IMR-90 (cell line): ENCODE measurements around the gene TCERG1L. TPM values are rescaled to one million over a fixed set of nuclear protein-coding genes. Genes with fewer than 3 reads are reported as not detected.

ENCODE experiments used
- ATAC-seq: fragments of 200-7000 bp; cut with Tn5 transposase; 2 replicates; pipeline ENCODE4 v1.9.1; 2020; ENCODE audit warnings: low read depth, mild to moderate bottlenecking, moderate library complexity
- BruUV-seq: library from RNA; stranded (reverse); fragments of 400-500 nt; replicated peaks from 2 replicates; lab custom pipeline; 2021; lab: Mats Ljungman, UMichigan
- CTCF ChIA-PET: fragments of 300-600 bp; formaldehyde crosslinking; extraction: SDS; loops from one replicate; lab custom pipeline; 2021; ENCODE audit warnings: antibody characterized with exemption; lab: Yijun Ruan, JAX
- POLR2A ChIA-PET: fragments of 300-600 bp; sonication (Branson Sonifier 250); formaldehyde crosslinking; loops from one replicate; lab custom pipeline; 2022; ENCODE audit warnings: antibody characterized with exemption; ENCODE audit not compliant: unreplicated experiment; lab: Charles Lee
- DNase-seq: peaks from one replicate; pipeline ENCODE4 v3.0.0; 2013
- H2AFZ ChIP-seq: replicated peaks from 2 replicates; pipeline ENCODE3; 2013; ENCODE audit warnings: low read length, mild to moderate bottlenecking; ENCODE audit not compliant: poor library complexity
- H2AK5ac ChIP-seq: 2 replicates; pipeline ENCODE4 v1.6.1; 2013; ENCODE audit warnings: low read depth, low read length, inconsistent platforms
- H2AK9ac ChIP-seq: replicated peaks from 2 replicates; pipeline ENCODE3; 2013; ENCODE audit warnings: mild to moderate bottlenecking, low read depth, low read length, moderate library complexity; ENCODE audit not compliant: poor library complexity
- H2BK120ac ChIP-seq: 2 replicates; pipeline ENCODE4 v1.6.1; 2013; ENCODE audit warnings: low read depth, low read length, inconsistent platforms
- H2BK15ac ChIP-seq: 3 replicates; pipeline ENCODE4 v1.6.1; 2013; ENCODE audit warnings: low read depth, low read length, inconsistent platforms
- H2BK20ac ChIP-seq: 2 replicates; pipeline ENCODE4 v1.6.1; 2013; ENCODE audit warnings: low read depth, mild to moderate bottlenecking, inconsistent platforms, low read length, moderate library complexity
- H2BK5ac ChIP-seq: 2 replicates; pipeline ENCODE4 v1.6.1; 2013; ENCODE audit warnings: mild to moderate bottlenecking, low read depth, low read length, inconsistent platforms; ENCODE audit not compliant: poor library complexity, severe bottlenecking
- H3K14ac ChIP-seq: replicated peaks from 2 replicates; pipeline ENCODE4 v1.6.1; 2013; ENCODE audit warnings: low read depth, low read length, inconsistent platforms
- H3K18ac ChIP-seq: 2 replicates; pipeline ENCODE4 v1.6.1; 2013; ENCODE audit warnings: low read depth, low read length, control low read depth
- H3K23ac ChIP-seq: 2 replicates; pipeline ENCODE4 v1.6.1; 2013; ENCODE audit warnings: low read depth, low read length, inconsistent platforms
- H3K27ac ChIP-seq: 2 replicates; pipeline ENCODE4 v1.5.1; 2013; ENCODE audit warnings: mild to moderate bottlenecking, control low read depth, low read length; ENCODE audit not compliant: insufficient read depth
- H3K27me3 ChIP-seq: 2 replicates; pipeline ENCODE4 v1.6.1; 2013; ENCODE audit warnings: low read length; ENCODE audit not compliant: control insufficient read depth, insufficient read depth
- H3K36me3 ChIP-seq: 2 replicates; pipeline ENCODE4 v1.6.1; 2013; ENCODE audit warnings: low read length, mixed read lengths; ENCODE audit not compliant: control insufficient read depth, insufficient read depth
- H3K4ac ChIP-seq: 2 replicates; pipeline ENCODE4 v1.6.1; 2013; ENCODE audit warnings: low read depth, low read length, inconsistent platforms
- H3K4me1 ChIP-seq: 2 replicates; pipeline ENCODE4 v1.6.1; 2013; ENCODE audit warnings: low read length, mixed read lengths; ENCODE audit not compliant: control insufficient read depth, insufficient read depth
- H3K4me2 ChIP-seq: 2 replicates; pipeline ENCODE4 v1.6.1; 2013; ENCODE audit warnings: low read depth, mild to moderate bottlenecking, control low read depth, low read length, moderate library complexity
- H3K4me3 ChIP-seq: 2 replicates; pipeline ENCODE4 v1.5.1; 2013; ENCODE audit warnings: low read depth, mild to moderate bottlenecking, control low read depth, low read length, moderate library complexity; ENCODE audit not compliant: insufficient read depth
- H3K56ac ChIP-seq: 2 replicates; pipeline ENCODE4 v1.6.1; 2013; ENCODE audit warnings: low read length, inconsistent platforms; ENCODE audit not compliant: insufficient read depth; ENCODE audit errors: extremely low read depth
- H3K79me1 ChIP-seq, 2 experiments: 2 replicates each; pipeline ENCODE4 v1.6.1; 2013; ENCODE audit warnings: low read length in 2 of 2, inconsistent platforms in 1 of 2, low read depth in 1 of 2
- H3K9ac ChIP-seq: 2 replicates; pipeline ENCODE4 v1.6.1; 2013; ENCODE audit warnings: low read depth, low read length, control low read depth
- H3K9me1 ChIP-seq: 2 replicates; pipeline ENCODE4 v1.6.1; 2013; ENCODE audit warnings: low read length, inconsistent platforms; ENCODE audit not compliant: insufficient read depth
- H3K9me3 ChIP-seq: 2 replicates; pipeline ENCODE4 v1.6.1; 2013; ENCODE audit warnings: low read length; ENCODE audit not compliant: control insufficient read depth, insufficient read depth
- H4K20me1 ChIP-seq: 2 replicates; pipeline ENCODE4 v1.6.1; 2013; ENCODE audit warnings: low read length, inconsistent platforms; ENCODE audit not compliant: insufficient read depth
- H4K5ac ChIP-seq: 2 replicates; pipeline ENCODE4 v1.6.1; 2013; ENCODE audit warnings: mild to moderate bottlenecking, low read depth, low read length, control low read depth
- H4K8ac ChIP-seq, 2 experiments: 2 replicates each; pipeline ENCODE4 v1.6.1; 2013; ENCODE audit warnings: low read depth in 2 of 2, low read length in 2 of 2, control low read depth in 1 of 2, inconsistent platforms in 1 of 2
- H4K91ac ChIP-seq: 2 replicates; pipeline ENCODE4 v1.6.1; 2013; ENCODE audit warnings: low read depth, low read length, inconsistent platforms; ENCODE audit not compliant: insufficient read depth
- BHLHE40 ChIP-seq: fragments of 150-350 bp; IDR thresholded peaks from 2 replicates; pipeline ENCODE4 v1.6.1; 2016; ENCODE audit warnings: mild to moderate bottlenecking, low read depth, low read length
- CEBPB ChIP-seq: IDR thresholded peaks from 2 replicates; pipeline ENCODE4 v1.6.1; 2012; ENCODE audit warnings: low read depth, low read length, improper control_type of control experiment
- CHD1 ChIP-seq: IDR thresholded peaks from 2 replicates; pipeline ENCODE4 v1.6.1; 2012; ENCODE audit warnings: low read depth, low read length, improper control_type of control experiment
- CTCF ChIP-seq: conservative IDR thresholded peaks from 2 replicates; pipeline ENCODE4 v1.5.1; 2012; ENCODE audit warnings: mild to moderate bottlenecking, low read depth, low read length, improper control_type of control experiment
- ELK1 ChIP-seq: fragments of 150-350 bp; IDR thresholded peaks from 2 replicates; pipeline ENCODE4 v1.6.1; 2016; ENCODE audit warnings: low read depth, mild to moderate bottlenecking, low read length, moderate library complexity, borderline replicate concordance
- FOS ChIP-seq: fragments of 150-350 bp; IDR thresholded peaks from 2 replicates; pipeline ENCODE4 v1.6.1; 2016; ENCODE audit warnings: low read depth, low read length
- MAFK ChIP-seq: IDR thresholded peaks from 2 replicates; pipeline ENCODE4 v1.6.1; 2012; ENCODE audit warnings: low read depth, low read length, improper control_type of control experiment
- MAZ ChIP-seq: IDR thresholded peaks from 2 replicates; pipeline ENCODE4 v1.6.1; 2012; ENCODE audit warnings: low read depth, mild to moderate bottlenecking, low read length, improper control_type of control experiment, moderate library complexity, borderline replicate concordance
- MXI1 ChIP-seq: IDR thresholded peaks from 2 replicates; pipeline ENCODE4 v1.6.1; 2012; ENCODE audit warnings: low read depth, mild to moderate bottlenecking, low read length, moderate library complexity, borderline replicate concordance
- NFE2L2 ChIP-seq: fragments of 150-350 bp; IDR thresholded peaks from 2 replicates; pipeline ENCODE4 v1.6.1; 2016; ENCODE audit warnings: low read depth, mild to moderate bottlenecking, low read length
- POLR2A ChIP-seq: IDR thresholded peaks from 2 replicates; pipeline ENCODE4 v1.6.1; 2012; ENCODE audit warnings: mild to moderate bottlenecking, low read depth, low read length
- RAD21 ChIP-seq: IDR thresholded peaks from 2 replicates; pipeline ENCODE4 v1.6.1; 2012; ENCODE audit warnings: low read length, improper control_type of control experiment
- RCOR1 ChIP-seq: IDR thresholded peaks from 2 replicates; pipeline ENCODE4 v1.6.1; 2012; ENCODE audit warnings: mild to moderate bottlenecking, low read length, improper control_type of control experiment; ENCODE audit not compliant: insufficient replicate concordance
- RFX5 ChIP-seq: IDR thresholded peaks from 2 replicates; pipeline ENCODE4 v1.8.0; 2012; ENCODE audit warnings: low read depth, mild to moderate bottlenecking, low read length, moderate library complexity
- SMC3 ChIP-seq: fragments of 150-350 bp; IDR thresholded peaks from 2 replicates; pipeline ENCODE4 v1.6.1; 2016; ENCODE audit warnings: low read depth, mild to moderate bottlenecking, antibody characterized with exemption, low read length, moderate library complexity
- USF2 ChIP-seq: fragments of 150-350 bp; IDR thresholded peaks from 2 replicates; pipeline ENCODE4 v1.6.1; 2017; ENCODE audit warnings: mild to moderate bottlenecking, antibody characterized with exemption, low read length, low read depth
- WGBS, 2 experiments: methylation state at CpG; one replicate each; pipeline versions ENCODE4 v1.1.5 to v1.1.7; 2013; ENCODE audit warnings: missing lambda C conversion rate in 2 of 2; ENCODE audit not compliant: insufficient read length in 1 of 2; ENCODE audit errors: extremely low coverage in 2 of 2; 5-methylcytosine and 5-hydroxymethylcytosine counted together
- dilution Hi-C: fragments of 300-500 bp; cut with HindIII; formaldehyde crosslinking; loops from one replicate; pipeline ENCODE4 v1.14.3; 2018; ENCODE audit warnings: low sequenced_read_pairs; ENCODE audit not compliant: unreplicated experiment
- in situ Hi-C: fragments of 300-500 bp; cut with MboI; formaldehyde crosslinking; loops from 3 replicates; pipeline ENCODE4 v1.14.3; 2019; ENCODE audit warnings: low sequenced_read_pairs, inconsistent platforms, mixed read lengths
- intact Hi-C: fragments of 100-400 bp; cut with micrococcal nuclease; formaldehyde crosslinking; loops from 2 replicates; pipeline ENCODE4 v1.10.0; 2022
- polyA plus RNA-seq, 3 experiments: library from polyadenylated mRNA; depleted of rRNA; stranded (reverse); fragments of >200 nt; gene quantifications; 2 replicates each; pipeline ENCODE4 v1.2.3, GENCODE V29; 2012; ENCODE audit warnings: low replicate concordance in 1 of 3
- total RNA-seq: library from RNA; depleted of rRNA; stranded (reverse); fragments of >200 nt; gene quantifications from 2 replicates; pipeline ENCODE4 v1.2.3, GENCODE V29; 2012

TCERG1L gene
- total and polyA plus RNA-seq, 2 of the 4 experiments (the other 2 are of a cell fraction) = not detected

GRCh38 chr10:131178521-131179331, 132.8 kb downstream of the TCERG1L start:
- Histone ChIP-seq H4K20me1 (no peaks in the 10 kb centered on the region), H3K18ac (no peak overlapping the region), H3K36me3 (no peaks in the 10 kb centered on the region), H2AK9ac (no peak overlapping the region), H4K91ac (no peak overlapping the region), H4K5ac (no peak overlapping the region), H3K9me1 (no peaks in the 10 kb centered on the region), H3K4me1 (no peaks in the 10 kb centered on the region), H3K27me3 (no peaks in the 10 kb centered on the region), H3K14ac (no peak overlapping the region), H2BK5ac (no peak overlapping the region), H2BK120ac (no peak overlapping the region), H3K4ac (no peak overlapping the region), H3K23ac (no peak overlapping the region), H2BK15ac (no peak overlapping the region), H3K56ac (no peak overlapping the region), H3K4me3 (no peak overlapping the region), H3K9me3 (peaks cover 71% of the 10 kb centered on the region), H3K4me2 (no peak overlapping the region), H3K79me1 (no peaks in the 10 kb centered on the region), H2AFZ (no peak overlapping the region), H4K8ac (no peak overlapping the region), H2BK20ac (no peak overlapping the region), H3K9ac (no peak overlapping the region), H3K27ac (no peak overlapping the region), H2AK5ac (no peak overlapping the region)
- WGBS, 2 experiments = 54% methylated on average over 10 of the region's 29 CpGs; no CpG with 5 or more reads in 1 of the 2 experiments
- ATAC-seq (no peak), DNase-seq (no peak)
- in situ Hi-C loops = no loop called here
- TF ChIP-seq CEBPB (no peak), POLR2A (no peak), SMC3 (no peak), BHLHE40 (no peak), RAD21 (no peak), FOS (no peak), ELK1 (no peak), CTCF (no peak), NFE2L2 (no peak), MXI1 (no peak), USF2 (no peak), RCOR1 (no peak), MAFK (no peak), CHD1 (no peak), MAZ (no peak), RFX5 (no peak)
- intact Hi-C loops = no loop called here
- POLR2A ChIA-PET = no interaction called here
- no TSS peak for BruUV-seq
- dilution Hi-C loops = no loop called here
- CTCF ChIA-PET = no interaction called here
